Activated naive CD8-positive, alpha-beta T cell treated with anti-CD3 and anti-CD28 coated beads, Interleukin-2, amount 10 ng/mL, durations not matched to agents 7 days and 5 days (primary cell): ENCODE data around the gene COL5A1. TPM values are rescaled to one million over a fixed set of nuclear protein-coding genes. Genes with fewer than 3 reads are reported as not detected.

Source experiments
- ATAC-seq: fragments of 150-1000 bp; cut with Tn5 transposase; one replicate; pipeline ENCODE4 v1.10.0; 2021; ENCODE audit warnings: low read depth, moderate library complexity
- POLR2A ChIA-PET: fragments of 350-600 bp; sonication (Branson Sonifier 250); formaldehyde crosslinking; loops from one replicate; lab custom pipeline; 2021; ENCODE audit warnings: antibody characterized with exemption; lab: Charles Lee
- DNase-seq: peaks from one replicate; pipeline ENCODE4 v3.0.0; 2021
- H3K27ac Mint-ChIP-seq: one replicate; pipeline ENCODE4 v1.8.0; 2022; ENCODE audit warnings: mild to moderate bottlenecking, mixed read lengths
- H3K27me3 Mint-ChIP-seq: one replicate; pipeline ENCODE4 v1.8.0; 2022; ENCODE audit warnings: mild to moderate bottlenecking, moderate library complexity, mixed read lengths
- H3K36me3 Mint-ChIP-seq: one replicate; pipeline ENCODE4 v1.8.0; 2021; ENCODE audit warnings: mild to moderate bottlenecking, mixed read lengths
- H3K4me1 Mint-ChIP-seq: one replicate; pipeline ENCODE4 v1.8.0; 2021; ENCODE audit warnings: mixed read lengths
- H3K4me3 Mint-ChIP-seq: one replicate; pipeline ENCODE4 v1.8.0; 2022; ENCODE audit warnings: mild to moderate bottlenecking, moderate library complexity, mixed read lengths
- H3K9me3 Mint-ChIP-seq: one replicate; pipeline ENCODE4 v1.8.0; 2021; ENCODE audit warnings: mixed read lengths
- total RNA-seq, 2 experiments: library from RNA; stranded (reverse); gene quantifications; one replicate each; pipeline ENCODE4 v1.2.3, GENCODE V29; 2021

COL5A1 gene
- total RNA-seq, 2 experiments from 2014 or later, result 0.71 to 0.86 TPM

DNA sequence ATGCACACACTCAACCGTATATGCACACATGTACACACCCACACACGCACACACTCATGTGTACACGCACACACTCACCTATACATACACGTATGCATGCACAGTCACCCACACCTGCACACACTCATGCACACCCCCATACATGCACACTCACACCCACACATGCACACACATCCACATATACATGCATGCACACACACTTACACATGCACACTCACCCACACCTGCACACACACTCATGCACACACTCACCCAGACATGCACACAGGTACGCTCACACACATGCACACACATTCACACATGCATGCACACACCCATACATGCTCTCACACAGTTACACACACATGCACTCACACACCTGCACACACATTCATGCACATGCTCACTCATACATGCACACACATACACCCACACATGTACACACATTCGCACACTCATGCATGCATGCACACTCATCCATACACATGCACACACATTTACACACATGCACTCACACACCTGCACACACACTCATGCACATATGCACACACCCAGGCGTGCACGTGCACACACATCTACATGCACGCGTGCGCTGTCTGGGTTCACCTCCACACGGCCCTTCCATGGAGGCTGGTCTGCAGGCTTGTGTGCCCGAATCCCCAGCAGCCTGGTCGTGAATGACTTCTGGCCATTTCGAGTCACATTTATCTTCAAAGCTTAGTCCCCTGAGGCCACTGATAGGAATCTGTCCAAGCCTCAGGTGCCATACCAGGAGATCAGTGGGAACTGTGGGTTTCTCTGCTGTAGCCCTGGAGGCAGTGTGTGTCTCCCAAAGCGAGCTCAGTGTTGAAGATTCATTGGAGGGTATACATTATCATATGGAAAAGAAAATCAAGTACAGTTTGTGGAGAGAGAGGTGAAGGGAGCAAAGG, 103.0 kb downstream of the COL5A1 start:
- no peaks in the 10 kb centered on the region for H3K27me3 Mint-ChIP-seq

DNA sequence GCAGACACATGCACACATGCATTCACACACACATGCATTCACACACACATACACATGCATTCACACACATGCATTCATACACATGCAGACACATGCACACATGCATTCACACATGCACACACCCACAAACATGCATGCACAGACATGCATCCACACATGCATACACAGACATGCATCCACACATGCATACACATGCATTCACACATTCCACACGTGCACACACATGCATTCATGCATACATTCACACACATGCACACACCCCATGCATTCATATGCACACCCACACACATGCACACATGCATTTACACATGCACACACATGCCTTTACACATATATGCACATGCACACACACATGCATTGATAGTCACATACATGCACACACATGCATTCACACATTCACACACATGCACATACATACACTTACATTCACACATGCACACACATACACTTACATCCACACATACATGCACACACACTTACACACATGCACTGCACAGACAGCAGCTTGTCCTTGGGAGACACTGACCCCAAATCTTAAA, 106.4 kb downstream of the COL5A1 start:
- peaks cover 7% of the 10 kb centered on the region for H3K9me3 Mint-ChIP-seq
- no peak for DNase-seq
- no peaks in the 10 kb centered on the region for H3K36me3 Mint-ChIP-seq
- no peaks in the 10 kb centered on the region for H3K27me3 Mint-ChIP-seq
- POLR2A ChIA-PET, result no interaction called here
- H3K27ac Mint-ChIP-seq, result no peak overlapping the region
- no peaks in the 10 kb centered on the region for H3K4me1 Mint-ChIP-seq
- ATAC-seq, result no peak
- no peak overlapping the region for H3K4me3 Mint-ChIP-seq

More for the DNA sequence above, 103.0 kb downstream of the COL5A1 start:
- peaks cover 7% of the 10 kb centered on the region for H3K9me3 Mint-ChIP-seq
- no peak for ATAC-seq
- H3K36me3 Mint-ChIP-seq, result no peaks in the 10 kb centered on the region
- no peak for DNase-seq
- no peak overlapping the region for H3K4me3 Mint-ChIP-seq
- no peak overlapping the region for H3K27ac Mint-ChIP-seq
- POLR2A ChIA-PET, result no interaction called here
- no peaks in the 10 kb centered on the region for H3K4me1 Mint-ChIP-seq

GRCh38 chr9:134748591-134748990, 107.0 kb downstream of the COL5A1 start:
- Mint-ChIP-seq H3K36me3 (no peaks in the 10 kb centered on the region), H3K9me3 (peaks cover 7% of the 10 kb centered on the region), H3K27me3 (no peaks in the 10 kb centered on the region), H3K4me3 (no peak overlapping the region), H3K27ac (no peak overlapping the region), H3K4me1 (no peaks in the 10 kb centered on the region)
- no peak for DNase-seq
- no peak for ATAC-seq
- POLR2A ChIA-PET, result no interaction called here

GRCh38 chr9:134750450-134751155, 109.0 kb downstream of the COL5A1 start:
- ATAC-seq (no peak), DNase-seq (no peak)
- Mint-ChIP-seq H3K27ac (no peak overlapping the region), H3K9me3 (peaks cover 7% of the 10 kb centered on the region), H3K4me3 (no peak overlapping the region), H3K36me3 (no peaks in the 10 kb centered on the region), H3K4me1 (no peaks in the 10 kb centered on the region), H3K27me3 (no peaks in the 10 kb centered on the region)
- POLR2A ChIA-PET, result no interaction called here

- Mint-ChIP-seq H3K27me3 (no peaks in the 10 kb centered on the region), H3K4me1 (no peaks in the 10 kb centered on the region), H3K9me3 (peaks cover 7% of the 10 kb centered on the region), H3K36me3 (no peaks in the 10 kb centered on the region), H3K4me3 (no peak overlapping the region), H3K27ac (no peak overlapping the region)
- POLR2A ChIA-PET, result no interaction called here
- ATAC-seq (no peak), DNase-seq (no peak)
Measured at GRCh38 chr9:134751622-134752021, 110.0 kb downstream of the COL5A1 start.

GRCh38 chr9:134752471-134753168, 111.0 kb downstream of the COL5A1 start:
- no peak overlapping the region for H3K4me3 Mint-ChIP-seq

GRCh38 chr9:134753191-134753590, 111.6 kb downstream of the COL5A1 start:
- Mint-ChIP-seq H3K9me3 (peaks cover 5% of the 10 kb centered on the region), H3K4me3 (no peak overlapping the region), H3K4me1 (no peaks in the 10 kb centered on the region), H3K27me3 (no peaks in the 10 kb centered on the region), H3K27ac (no peak overlapping the region), H3K36me3 (no peaks in the 10 kb centered on the region)
- POLR2A ChIA-PET, result no interaction called here
- no peak for DNase-seq
- ATAC-seq, result no peak

More at GRCh38 chr9:134752471-134753168, 111.0 kb downstream of the COL5A1 start:
- no peak for ATAC-seq
- no peak for DNase-seq
- Mint-ChIP-seq H3K27ac (no peak overlapping the region), H3K9me3 (peaks cover 7% of the 10 kb centered on the region), H3K4me1 (no peaks in the 10 kb centered on the region), H3K27me3 (no peaks in the 10 kb centered on the region), H3K36me3 (no peaks in the 10 kb centered on the region)
- POLR2A ChIA-PET, result no interaction called here

- no peak for ATAC-seq
- no peak for DNase-seq
- no peak overlapping the region for H3K27ac Mint-ChIP-seq
- POLR2A ChIA-PET, result no interaction called here
- H3K9me3 Mint-ChIP-seq, result peaks cover 7% of the 10 kb centered on the region
- no peak overlapping the region for H3K4me3 Mint-ChIP-seq
- no peaks in the 10 kb centered on the region for H3K4me1 Mint-ChIP-seq
- no peaks in the 10 kb centered on the region for H3K36me3 Mint-ChIP-seq
- H3K27me3 Mint-ChIP-seq, result no peaks in the 10 kb centered on the region
Measured at GRCh38 chr9:134755221-134755907, 113.8 kb downstream of the COL5A1 start.

DNA sequence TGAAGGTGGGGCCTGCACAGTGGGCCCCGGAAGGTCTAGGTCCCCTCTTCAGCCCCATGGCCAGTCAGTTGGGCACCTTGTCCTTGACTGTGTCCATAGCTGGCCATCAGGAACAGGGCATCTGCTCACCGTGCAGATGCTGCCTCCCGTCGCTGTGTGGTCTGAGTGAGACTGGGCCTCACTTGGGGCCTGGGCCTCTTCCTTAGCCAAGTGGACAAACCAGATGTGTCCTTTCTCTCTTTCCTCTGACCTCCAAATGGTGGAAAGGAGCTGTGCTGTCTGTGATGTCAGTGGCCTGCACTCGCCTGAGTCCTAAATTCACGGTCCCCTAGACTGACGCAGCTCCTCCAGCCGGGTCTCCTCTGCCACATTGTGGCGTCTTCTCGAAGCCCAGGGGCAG, 114.5 kb downstream of the COL5A1 start:
- H3K4me3 Mint-ChIP-seq, result no peak overlapping the region
- H3K4me1 Mint-ChIP-seq, result no peaks in the 10 kb centered on the region
- POLR2A ChIA-PET, result no interaction called here
- H3K36me3 Mint-ChIP-seq, result no peaks in the 10 kb centered on the region
- H3K27ac Mint-ChIP-seq, result no peak overlapping the region
- DNase-seq (no peak), ATAC-seq (no peak)
- H3K9me3 Mint-ChIP-seq, result peaks cover 14% of the 10 kb centered on the region
- no peaks in the 10 kb centered on the region for H3K27me3 Mint-ChIP-seq

DNA sequence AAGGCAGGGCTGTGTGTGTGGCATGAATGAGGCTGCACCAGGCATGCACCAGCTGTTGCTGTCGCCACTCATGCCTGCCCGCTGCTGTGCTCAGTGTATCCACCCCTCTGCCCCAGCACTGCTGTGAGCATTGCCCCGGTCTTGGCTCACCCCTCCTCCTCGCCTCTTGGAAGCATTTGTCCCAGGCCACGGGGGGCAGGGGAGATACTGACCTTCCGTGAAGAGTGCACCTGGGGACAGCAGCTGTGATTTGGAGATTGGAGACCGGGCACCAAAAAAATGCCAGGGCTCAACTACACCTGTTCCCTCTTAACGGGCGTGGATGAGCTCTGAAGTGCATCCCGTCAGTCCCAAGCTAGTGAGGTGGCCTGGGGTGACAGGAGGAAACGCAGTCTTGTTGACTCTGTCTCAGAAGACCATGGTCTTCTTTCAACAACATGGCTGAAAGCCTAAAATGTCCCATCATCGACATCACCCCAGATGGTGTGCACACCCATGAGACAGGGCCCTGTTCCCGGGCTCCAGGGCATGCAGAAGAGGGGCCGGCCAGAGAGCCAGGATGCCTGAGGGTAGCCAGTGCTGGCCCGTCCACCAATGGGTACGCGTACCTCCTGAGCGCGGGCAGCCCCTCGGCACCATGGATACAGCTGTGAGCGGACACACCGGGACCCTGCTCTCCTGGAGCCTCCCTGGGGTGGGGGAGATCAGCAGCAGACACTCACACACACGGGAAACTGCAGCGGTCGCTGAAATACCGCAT, 115.8 kb downstream of the COL5A1 start:
- H3K27ac Mint-ChIP-seq, result no peak overlapping the region
- H3K36me3 Mint-ChIP-seq, result no peaks in the 10 kb centered on the region
- H3K9me3 Mint-ChIP-seq, result peaks cover 16% of the 10 kb centered on the region
- POLR2A ChIA-PET, result no interaction called here
- H3K4me1 Mint-ChIP-seq, result no peaks in the 10 kb centered on the region
- DNase-seq (no peak), ATAC-seq (no peak)
- H3K27me3 Mint-ChIP-seq, result no peaks in the 10 kb centered on the region
- no peak overlapping the region for H3K4me3 Mint-ChIP-seq

GRCh38 chr9:134758949-134759607, 117.5 kb downstream of the COL5A1 start:
- POLR2A ChIA-PET, result no interaction called here
- Mint-ChIP-seq H3K9me3 (peaks cover 16% of the 10 kb centered on the region), H3K27me3 (no peaks in the 10 kb centered on the region), H3K4me1 (no peaks in the 10 kb centered on the region), H3K36me3 (no peaks in the 10 kb centered on the region), H3K27ac (no peak overlapping the region), H3K4me3 (no peak overlapping the region)
- ATAC-seq (no peak), DNase-seq (no peak)

- Mint-ChIP-seq H3K27me3 (no peaks in the 10 kb centered on the region), H3K27ac (no peak overlapping the region), H3K4me3 (no peak overlapping the region), H3K4me1 (no peaks in the 10 kb centered on the region), H3K36me3 (no peaks in the 10 kb centered on the region), H3K9me3 (peaks cover 16% of the 10 kb centered on the region)
- POLR2A ChIA-PET, result no interaction called here
- DNase-seq (no peak), ATAC-seq (no peak)
Measured at GRCh38 chr9:134759913-134760312, 118.3 kb downstream of the COL5A1 start.
